Stimulated activated CD8-positive, alpha-beta memory T cell treated with anti-CD3 and anti-CD28 coated beads, Interleukin-12 subunit alpha, Interleukin-12 subunit beta, amount 100 ng/mL, for 1 hour (primary cell): ENCODE measurements around the gene RHEX.

Experiments
- DNase-seq: peaks from one replicate; pipeline ENCODE4 v3.0.0-alpha.2; 2020; ENCODE audit warnings: low read depth

RHEX gene

GRCh38 chr1:206094024-206094423 lies 41.1 kb downstream of the RHEX start:
- no peak for DNase-seq

DNA sequence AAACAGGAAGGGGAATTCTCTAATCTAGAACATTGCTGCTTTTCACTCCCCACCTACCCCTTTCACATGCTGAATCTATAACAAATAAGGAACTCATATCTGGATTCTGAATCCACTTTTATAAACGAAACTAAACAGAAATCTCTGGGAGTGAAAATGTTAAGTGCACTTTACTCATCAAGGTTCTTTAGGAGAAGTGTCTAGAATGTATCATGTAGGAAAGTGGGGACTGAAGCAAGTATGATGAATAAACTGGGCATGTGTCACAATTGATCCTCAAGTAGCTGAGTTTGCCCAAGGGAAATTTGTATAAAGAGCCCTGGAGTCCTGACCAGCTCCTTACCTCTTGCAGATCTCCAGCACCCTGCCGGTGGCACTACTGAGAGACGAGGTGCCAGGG lies 44.4 kb downstream of the RHEX start:
- DNase-seq = no peak

DNA sequence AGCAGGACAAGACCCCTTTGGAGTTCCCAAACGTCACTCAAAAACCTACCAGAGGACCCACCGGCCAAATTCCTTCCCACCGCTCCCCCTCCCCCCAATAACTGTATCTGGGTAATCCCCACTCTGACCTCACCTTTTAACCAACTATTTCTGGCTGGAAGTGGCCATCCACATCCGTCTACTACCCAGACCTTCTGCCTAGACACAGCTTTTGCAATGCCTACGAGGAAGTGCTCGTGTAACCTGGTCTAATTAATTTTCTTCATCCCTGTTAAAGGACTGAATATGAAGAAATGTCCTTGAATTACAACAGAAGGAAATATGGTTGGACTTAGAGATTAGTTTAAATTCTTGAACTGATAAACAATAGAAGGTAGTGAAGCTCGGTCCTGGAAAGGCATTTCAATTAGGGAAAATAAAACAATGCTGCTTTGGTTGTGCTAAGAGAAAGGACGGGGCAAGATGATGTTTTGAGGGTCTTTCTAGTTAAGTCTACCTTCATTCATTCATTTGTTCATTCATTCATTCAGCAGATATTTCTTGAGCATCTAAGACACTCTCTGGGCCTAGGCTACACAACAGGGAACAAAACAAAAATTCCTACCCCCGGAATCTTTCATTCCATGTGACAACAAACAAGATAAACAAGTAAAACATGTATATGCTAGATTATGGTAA lies 45.4 kb downstream of the RHEX start:
- DNase-seq = no peak

DNA sequence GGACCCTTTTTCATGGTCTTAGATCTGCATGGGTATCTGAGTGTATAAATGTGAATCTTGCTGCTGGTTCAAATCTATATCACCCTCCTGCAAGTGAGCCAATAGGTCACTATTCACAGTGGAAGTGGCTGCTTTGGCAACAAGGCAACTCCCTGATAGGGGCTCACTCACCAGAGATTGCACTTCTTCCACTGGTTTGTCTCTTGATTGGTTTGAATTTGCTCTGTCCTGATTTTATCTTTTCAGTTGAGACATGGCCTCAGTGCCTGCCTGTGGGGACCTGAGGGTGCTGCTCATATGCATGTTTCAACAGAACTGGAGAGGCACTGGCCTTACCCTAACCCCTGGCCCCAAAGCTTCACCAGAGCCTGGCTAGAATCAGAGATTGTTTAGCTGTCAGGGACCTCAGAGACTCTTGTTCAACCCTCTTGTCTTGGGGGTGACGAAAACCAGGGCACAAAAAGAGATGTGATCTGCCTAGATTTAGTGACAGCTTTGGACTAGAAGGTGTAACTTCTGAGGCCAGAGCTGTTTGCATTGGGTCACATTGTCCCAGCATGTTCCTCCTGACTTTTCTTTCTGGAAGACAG lies 47.3 kb downstream of the RHEX start:
- DNase-seq = no peak

GRCh38 chr1:206101351-206102045 lies 48.5 kb downstream of the RHEX start:
- DNase-seq = no peak

- DNase-seq = no peak
Measured at GRCh38 chr1:206102292-206102936, 49.4 kb downstream of the RHEX start.

GRCh38 chr1:206103979-206104378 lies 51.0 kb downstream of the RHEX start:
- no peak for DNase-seq

GRCh38 chr1:206105464-206105995 lies 52.6 kb downstream of the RHEX start:
- no peak for DNase-seq

DNA sequence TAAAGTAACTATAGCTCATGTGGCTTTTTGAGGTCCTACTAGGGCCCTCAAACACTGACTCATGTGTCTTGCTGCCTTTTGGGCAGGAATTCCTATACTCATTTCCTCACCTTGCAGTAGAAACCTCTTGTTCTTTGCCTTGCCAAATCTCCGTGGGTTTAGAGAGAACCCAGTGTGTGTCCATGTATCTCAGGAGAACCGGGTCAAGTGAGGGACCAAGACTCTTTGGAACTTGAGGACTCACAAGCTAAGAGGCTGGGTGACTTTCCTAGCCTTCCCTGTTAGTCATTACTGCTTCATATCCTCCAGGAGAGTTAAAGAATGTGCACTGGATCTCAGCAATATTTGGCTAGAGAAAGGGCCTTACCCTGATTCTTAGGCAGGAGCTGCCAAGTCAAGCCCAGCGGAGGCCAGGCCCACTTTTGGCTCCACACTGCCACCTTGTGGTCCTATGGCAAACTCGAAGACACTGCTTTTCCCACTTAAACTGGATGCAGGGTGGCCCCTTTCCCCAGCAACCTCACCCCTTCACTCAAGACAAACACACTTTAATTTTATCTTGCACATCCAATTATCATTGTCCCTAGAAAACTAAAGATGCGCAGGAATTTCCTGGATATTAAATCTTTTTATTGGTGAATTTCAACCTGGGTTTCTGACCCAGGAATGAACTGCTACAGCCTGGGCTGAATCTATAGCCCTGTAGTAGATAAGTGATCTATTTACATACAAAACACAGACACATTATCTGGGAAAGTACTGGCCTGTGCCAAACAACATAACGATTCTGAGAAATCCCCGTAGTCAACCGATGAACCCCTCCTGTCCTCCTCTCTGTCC lies 53.6 kb downstream of the RHEX start:
- DNase-seq = peak; percentile 58

DNA sequence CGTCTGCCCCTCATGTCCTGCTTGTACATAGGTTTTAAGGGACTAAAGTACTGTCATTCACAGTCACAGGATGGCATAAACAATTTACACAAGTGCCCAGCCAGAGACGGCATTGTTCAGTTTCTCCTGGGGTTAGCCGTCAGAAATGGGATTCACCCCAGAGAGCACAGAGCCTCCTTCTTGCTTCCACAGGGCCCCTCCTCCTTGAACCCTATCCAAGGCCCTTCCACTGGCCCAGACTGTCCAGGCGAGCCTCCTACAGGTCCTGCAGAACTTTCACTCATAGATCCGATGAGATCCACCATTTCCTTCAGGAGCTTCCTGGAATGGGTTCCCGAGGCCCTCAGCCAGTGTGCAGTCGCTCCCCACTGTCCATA lies 54.2 kb downstream of the RHEX start:
- DNase-seq = no peak

DNA sequence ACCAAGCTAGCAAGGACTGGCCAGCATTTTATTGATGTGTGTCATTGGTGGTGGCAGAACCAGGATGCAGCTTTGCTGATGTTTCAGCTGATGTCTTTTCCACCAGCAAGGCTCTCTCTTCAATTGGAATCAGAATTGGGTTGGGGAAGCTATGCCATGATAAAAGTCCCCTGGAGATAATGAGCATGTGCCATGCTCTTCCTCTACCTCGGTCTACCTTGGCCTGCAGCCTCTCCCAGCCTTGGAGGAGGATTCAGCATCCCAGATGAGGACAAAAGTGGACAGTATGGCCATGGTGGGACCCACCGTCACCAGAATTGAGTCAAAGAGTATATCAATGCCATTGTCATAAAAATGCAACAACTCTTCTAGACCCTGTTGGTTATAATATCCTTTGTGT lies 55.7 kb downstream of the RHEX start:
- DNase-seq = no peak

DNA sequence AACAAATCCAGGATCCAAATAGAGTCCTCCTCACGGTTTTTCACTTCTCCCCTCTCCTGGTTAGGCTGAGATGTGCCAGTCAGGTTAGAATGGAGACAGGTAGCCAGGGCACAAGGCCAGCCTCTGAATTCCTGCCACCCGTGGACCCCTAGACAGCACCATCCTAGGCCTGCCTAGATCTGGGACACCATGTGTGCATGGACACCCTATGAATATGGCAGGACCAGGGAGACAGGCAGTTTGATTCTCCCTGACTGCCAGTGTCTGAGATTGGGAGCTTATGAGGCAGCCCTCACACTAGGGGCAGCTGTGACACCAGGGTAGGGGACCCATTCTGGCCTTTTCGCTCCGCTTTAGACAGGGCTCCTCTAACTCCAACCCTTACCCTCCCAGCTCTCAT lies 56.7 kb downstream of the RHEX start:
- DNase-seq = no peak

GRCh38 chr1:206110161-206110560 lies 57.2 kb downstream of the RHEX start:
- DNase-seq = no peak

DNA sequence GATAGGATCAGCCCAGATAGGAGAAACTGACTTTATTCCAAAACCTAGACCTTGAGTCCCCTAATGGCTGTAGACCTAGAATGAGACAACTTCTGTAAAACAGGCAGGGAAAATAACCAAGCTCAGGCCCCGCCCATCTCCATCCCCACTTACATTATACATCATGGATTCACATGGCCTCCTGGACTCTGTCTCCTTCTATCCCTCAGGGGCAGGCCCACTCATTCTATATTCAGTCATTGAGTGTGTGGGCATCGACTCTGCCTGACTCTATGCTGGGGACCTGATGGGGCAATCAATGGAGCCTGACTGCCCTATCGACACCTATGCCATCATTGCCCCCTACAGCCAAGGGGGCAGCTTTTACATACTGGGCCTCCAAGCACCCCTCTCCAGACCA lies 57.8 kb downstream of the RHEX start:
- DNase-seq = no peak

DNA sequence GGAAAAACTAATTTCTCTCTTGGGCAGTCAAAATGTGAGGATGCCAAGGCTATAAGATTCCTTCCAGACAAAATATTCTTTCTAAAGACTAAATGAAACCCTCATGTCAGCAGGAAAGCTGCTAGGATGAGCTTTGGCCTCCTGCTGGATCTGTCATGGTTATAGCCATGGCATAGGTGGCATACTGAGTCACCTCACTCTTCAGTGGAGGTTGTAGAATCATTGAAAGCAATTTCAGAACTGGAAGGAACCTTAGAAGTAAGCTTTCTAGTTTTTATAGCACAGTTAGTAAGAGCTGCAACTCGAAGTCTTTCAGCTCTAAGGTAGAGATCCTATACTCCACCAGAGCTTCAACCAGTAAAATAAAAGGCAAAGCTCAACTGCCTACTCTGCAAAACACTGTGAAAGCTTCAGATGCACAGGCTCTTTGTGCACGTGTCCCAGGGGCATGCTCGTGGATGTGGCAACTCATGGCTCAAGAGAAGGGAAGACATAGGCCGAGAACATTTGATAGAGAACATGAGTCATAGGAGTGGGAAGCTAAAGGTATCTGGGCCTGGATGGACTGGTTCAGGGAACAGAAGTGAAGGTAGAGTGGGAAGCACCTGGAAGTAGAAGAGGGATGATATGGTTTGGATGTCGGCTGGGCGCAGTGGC lies 58.4 kb downstream of the RHEX start:
- DNase-seq = no peak

GRCh38 chr1:206112600-206113301 lies 59.8 kb downstream of the RHEX start:
- no peak for DNase-seq

DNA sequence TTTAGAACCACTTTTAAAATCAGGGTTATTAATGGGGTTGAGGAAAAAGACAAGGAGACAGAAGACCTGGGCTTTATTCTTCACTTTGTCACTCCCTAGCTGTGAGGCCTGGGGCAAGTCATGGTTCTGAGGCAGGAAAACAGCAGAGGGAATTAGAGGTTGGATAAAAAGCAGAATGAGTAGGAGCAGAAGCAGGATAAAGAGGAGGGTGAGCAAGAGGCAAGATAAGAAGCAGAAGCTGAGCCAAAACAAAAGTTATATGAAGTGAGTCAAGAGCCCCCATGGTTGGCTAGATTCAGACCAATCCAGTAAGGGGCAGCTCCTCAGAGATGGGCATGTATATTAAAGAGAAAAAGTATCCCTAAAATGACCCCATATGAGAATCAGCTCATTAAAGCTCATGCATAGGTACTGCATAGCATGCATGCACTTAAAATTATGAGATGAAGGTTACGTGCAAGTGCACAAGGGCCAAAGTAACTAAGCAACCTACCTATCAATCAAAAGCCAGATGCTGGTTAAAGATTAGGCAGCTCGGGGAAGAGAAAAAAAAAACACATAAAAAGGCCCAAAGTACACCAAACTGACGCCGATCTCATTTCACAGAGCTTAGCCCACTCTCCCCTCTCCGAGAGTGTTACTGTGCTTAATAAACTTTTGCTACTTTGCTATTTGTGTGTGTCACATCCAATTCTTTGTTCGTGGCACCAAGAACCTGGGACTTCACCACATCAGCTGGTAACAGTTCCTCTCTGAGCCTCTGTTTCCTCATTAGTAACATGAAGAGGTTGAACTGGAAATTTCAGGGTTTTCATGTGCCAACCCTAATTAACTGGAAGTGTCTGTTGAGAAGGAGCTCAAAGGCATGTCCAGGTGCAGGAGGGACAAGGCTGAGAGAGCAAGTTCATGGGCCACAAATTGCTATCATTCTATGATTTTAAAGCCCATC lies 62.0 kb downstream of the RHEX start:
- DNase-seq = no peak

GRCh38 chr1:206115791-206116190 lies 62.8 kb downstream of the RHEX start:
- DNase-seq = no peak

DNA sequence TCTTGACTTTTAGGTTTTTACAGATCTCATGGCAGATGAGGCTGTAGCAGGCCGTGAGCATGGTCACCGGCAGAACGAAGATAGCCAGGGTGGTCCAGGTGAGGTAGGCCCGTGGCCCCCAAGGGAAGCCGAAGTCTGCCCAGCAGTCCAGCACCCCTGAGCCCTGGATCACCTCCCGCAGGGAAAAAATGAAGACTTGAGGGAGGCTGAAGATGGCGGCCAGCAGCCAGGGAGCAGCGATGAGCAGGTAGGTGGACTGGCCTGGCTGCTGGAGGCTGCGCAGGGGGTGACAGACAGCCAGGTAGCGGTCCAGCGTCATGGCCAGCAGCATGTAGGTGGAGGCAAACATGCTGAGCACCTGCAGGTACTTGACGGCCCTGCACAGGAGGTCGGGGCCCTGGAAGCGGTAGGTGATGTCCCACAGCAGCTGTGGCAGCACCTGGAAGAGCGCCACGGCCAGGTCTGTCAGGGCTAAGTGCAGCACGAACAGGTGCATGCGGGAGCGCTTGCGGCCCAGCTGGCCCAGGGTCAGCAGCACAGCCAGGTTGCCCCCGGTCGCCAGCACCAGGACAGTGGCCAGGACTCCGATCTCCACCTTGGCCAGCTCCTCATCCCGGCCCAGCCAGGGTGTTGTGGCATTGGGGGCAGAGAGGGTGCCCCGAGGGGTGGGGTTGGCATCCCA lies 63.4 kb downstream of the RHEX start:
- DNase-seq = no peak
